Measurements from ENCODE around the gene IER2. TPM values are rescaled to one million over a fixed set of nuclear protein-coding genes. Genes with fewer than 3 reads are reported as not detected.

The IER2 gene
- total RNA-seq, 4 donors from 2014 or later, result 72.2 to 229 (median 85.6) TPM

DNA sequence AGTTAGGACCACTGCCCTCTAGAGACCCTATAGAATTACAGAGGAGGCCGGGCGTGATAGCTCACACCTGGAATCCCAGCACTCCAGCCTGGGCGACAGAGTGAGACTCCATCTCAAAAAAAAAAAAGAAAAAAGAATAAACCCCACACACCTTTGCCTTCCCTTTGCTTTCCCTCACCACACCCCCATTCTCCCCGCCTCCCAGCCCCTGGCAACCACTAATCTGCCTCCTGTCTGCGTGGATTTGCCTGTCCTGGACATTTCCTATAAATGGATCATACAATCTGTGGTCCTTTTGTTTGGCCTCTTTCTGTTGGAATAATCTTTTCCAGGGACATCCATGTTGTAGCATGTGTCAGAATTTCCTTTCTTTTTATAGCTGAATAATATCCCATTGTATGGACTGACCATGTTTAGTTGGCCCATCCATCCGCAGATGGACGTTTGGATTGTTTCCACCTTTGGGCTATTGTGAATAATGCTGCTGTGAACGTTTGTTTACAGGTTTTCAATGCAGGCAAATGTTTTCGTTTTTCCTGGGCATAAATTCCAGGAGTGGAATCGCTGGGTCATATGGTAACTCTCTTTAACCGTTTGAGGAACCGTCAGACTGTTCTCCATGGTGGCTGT, 16.9 kb upstream of the IER2 start:
- Histone ChIP-seq H3K27ac (no peak overlapping the region), H3K27me3 (no peaks in the 10 kb centered on the region), H3K36me3 (peaks cover 0 to 35% (median 0%) of the 10 kb centered on the region in 3 donors), H3K4me1 (no peaks in the 10 kb centered on the region), H3K9me3 (no peaks in the 10 kb centered on the region), H3K4me3 (no peak overlapping the region)
- TF ChIP-seq, protein P1, sequence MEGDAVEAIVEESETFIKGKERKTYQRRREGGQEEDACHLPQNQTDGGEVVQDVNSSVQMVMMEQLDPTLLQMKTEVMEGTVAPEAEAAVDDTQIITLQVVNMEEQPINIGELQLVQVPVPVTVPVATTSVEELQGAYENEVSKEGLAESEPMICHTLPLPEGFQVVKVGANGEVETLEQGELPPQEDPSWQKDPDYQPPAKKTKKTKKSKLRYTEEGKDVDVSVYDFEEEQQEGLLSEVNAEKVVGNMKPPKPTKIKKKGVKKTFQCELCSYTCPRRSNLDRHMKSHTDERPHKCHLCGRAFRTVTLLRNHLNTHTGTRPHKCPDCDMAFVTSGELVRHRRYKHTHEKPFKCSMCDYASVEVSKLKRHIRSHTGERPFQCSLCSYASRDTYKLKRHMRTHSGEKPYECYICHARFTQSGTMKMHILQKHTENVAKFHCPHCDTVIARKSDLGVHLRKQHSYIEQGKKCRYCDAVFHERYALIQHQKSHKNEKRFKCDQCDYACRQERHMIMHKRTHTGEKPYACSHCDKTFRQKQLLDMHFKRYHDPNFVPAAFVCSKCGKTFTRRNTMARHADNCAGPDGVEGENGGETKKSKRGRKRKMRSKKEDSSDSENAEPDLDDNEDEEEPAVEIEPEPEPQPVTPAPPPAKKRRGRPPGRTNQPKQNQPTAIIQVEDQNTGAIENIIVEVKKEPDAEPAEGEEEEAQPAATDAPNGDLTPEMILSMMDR (IDR thresholded peaks at IDR 0.05), result no peak
- no peak for TF ChIP-seq POLR2A (IDR thresholded peaks at IDR 0.05)
- no peak for DNase-seq

DNA sequence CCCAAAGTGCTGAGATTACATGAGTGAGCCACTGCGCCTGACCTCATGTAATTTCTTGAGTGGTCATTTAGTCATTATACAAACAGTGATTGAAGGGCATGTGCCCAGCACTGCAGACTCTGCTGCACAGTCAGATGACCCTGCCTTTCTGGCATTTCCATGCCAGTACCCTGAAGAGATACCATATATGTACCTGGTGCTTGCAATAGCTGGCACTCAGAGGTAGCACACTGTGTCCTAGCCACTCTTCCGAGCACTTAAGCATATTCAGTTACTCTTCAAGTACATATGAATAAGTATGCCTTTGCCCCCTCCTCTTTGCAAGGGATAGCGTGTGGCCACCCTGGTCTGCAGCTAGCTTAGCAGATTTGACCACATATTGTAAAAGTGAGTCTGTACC, 15.6 kb upstream of the IER2 start:
- no peak overlapping the region for H3K4me3 ChIP-seq
- no peaks in the 10 kb centered on the region for H3K27me3 ChIP-seq
- TF ChIP-seq, protein P1 (IDR thresholded peaks at IDR 0.05), result no peak
- no peak for TF ChIP-seq POLR2A (IDR thresholded peaks at IDR 0.05)
- DNase-seq, result no peak
- H3K27ac ChIP-seq, result no peak overlapping the region
- no peaks in the 10 kb centered on the region for H3K4me1 ChIP-seq
- H3K9me3 ChIP-seq, result no peaks in the 10 kb centered on the region
- H3K36me3 ChIP-seq, result peaks cover 0 to 46% (median 0%) of the 10 kb centered on the region in 3 donors

DNA sequence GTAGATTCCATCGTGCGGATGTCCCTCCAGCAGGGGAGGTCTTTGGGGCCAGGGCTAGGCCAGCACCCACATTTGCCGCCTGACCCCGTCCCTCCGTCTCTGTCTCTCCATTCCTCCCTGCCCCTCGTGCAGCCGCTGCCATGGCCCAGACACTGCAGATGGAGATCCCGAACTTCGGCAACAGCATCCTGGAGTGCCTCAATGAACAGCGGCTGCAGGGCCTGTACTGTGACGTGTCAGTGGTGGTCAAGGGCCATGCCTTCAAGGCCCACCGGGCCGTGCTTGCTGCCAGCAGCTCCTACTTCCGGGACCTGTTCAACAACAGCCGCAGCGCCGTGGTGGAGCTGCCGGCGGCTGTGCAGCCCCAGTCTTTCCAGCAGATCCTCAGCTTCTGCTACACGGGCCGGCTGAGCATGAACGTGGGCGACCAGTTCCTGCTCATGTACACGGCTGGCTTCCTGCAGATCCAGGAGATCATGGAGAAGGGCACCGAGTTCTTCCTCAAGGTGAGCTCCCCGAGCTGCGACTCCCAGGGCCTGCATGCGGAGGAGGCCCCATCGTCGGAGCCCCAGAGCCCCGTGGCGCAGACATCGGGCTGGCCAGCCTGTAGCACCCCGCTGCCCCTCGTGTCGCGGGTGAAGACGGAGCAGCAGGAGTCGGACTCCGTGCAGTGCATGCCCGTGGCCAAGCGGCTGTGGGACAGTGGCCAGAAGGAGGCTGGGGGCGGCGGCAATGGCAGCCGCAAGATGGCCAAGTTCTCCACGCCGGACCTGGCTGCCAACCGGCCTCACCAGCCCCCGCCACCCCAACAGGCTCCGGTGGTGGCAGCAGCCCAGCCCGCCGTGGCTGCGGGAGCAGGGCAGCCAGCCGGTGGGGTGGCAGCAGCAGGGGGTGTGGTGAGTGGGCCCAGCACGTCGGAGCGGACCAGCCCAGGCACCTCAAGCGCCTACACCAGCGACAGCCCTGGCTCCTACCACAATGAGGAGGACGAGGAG, 14.8 kb upstream of the IER2 start:
- peaks cover 0 to 52% (median 0%) of the 10 kb centered on the region in 3 donors for H3K36me3 ChIP-seq
- H3K4me3 ChIP-seq, result no peak overlapping the region
- no peak for DNase-seq
- H3K27ac ChIP-seq, result no peak overlapping the region
- H3K27me3 ChIP-seq, result no peaks in the 10 kb centered on the region
- H3K9me3 ChIP-seq, result no peaks in the 10 kb centered on the region
- TF ChIP-seq, protein P1 (IDR thresholded peaks at IDR 0.05), result no peak
- no peak for TF ChIP-seq POLR2A (IDR thresholded peaks at IDR 0.05)
- no peaks in the 10 kb centered on the region for H3K4me1 ChIP-seq

DNA sequence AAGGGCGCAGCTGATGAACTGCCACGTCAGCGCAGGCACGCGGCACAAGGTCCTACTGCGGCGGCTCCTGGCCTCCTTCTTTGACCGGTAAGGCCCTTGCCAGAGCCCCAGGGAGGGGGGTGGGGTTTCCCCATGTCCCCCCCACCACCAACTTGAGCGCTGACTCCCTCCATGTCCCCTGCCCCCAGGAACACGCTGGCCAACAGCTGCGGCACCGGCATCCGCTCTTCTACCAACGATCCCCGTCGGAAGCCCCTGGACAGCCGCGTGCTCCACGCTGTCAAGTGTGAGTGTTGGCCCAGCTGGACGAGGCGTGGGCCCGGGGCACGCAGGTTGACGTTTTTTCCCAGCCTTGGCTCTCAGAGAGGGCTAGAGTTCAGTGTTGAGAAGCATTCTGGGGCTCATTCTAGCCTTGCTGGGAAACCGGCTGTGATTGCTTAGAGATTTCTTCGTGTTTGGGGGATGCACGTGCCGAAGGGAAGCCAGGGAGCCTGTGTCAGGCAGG, 12.9 kb upstream of the IER2 start:
- Histone ChIP-seq H3K36me3 (peaks cover 0 to 52% (median 0%) of the 10 kb centered on the region in 3 donors), H3K4me1 (no peaks in the 10 kb centered on the region), H3K27me3 (no peaks in the 10 kb centered on the region), H3K27ac (no peak overlapping the region), H3K9me3 (no peaks in the 10 kb centered on the region), H3K4me3 (no peak overlapping the region)
- no peak for DNase-seq
- TF ChIP-seq, protein P1 (IDR thresholded peaks at IDR 0.05), result no peak
- no peak for TF ChIP-seq POLR2A (IDR thresholded peaks at IDR 0.05)

DNA sequence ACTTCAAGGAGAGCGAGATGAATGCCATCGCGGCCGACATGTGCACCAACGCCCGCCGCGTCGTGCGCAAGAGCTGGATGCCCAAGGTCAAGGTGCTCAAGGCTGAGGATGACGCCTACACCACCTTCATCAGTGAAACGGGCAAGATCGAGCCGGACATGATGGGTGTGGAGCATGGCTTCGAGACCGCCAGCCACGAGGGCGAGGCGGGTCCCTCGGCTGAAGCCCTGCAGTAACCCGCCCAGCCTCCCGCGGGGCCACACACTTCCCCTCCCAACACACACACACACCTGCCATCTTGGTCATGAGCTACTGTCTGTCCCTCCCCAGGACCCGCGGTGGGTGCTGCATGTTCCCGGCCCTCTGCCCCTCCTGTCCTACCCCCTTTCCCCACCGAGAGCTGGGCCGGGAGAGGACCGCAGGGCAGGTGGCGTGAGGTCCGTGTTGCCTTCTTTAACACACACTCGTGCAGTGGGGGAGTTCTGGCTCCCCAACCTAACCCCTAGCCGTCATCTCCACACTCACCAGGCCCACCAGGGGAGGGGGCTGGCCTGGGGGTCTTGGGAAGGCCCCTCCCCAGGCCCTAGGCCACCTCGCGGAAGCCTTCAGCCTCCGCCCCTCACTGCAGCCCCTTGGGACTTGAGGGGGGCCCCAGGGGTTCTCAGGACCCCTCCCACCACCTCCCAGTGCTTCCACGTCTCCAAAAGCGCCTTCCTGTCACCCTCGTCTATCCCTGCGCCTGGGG, 11.9 kb upstream of the IER2 start:
- Histone ChIP-seq H3K27ac (no peak overlapping the region), H3K36me3 (peaks cover 0 to 55% (median 0%) of the 10 kb centered on the region in 3 donors), H3K27me3 (no peaks in the 10 kb centered on the region), H3K4me1 (no peaks in the 10 kb centered on the region), H3K4me3 (no peak overlapping the region), H3K9me3 (no peaks in the 10 kb centered on the region)
- TF ChIP-seq, protein P1 (IDR thresholded peaks at IDR 0.05), result no peak
- TF ChIP-seq POLR2A (IDR thresholded peaks at IDR 0.05), result no peak
- DNase-seq, result no peak
